GM21367 (cell line): ENCODE data around the gene NTPCR.
"Not testable (repeated sequence)": the region's sequence is repeated elsewhere in the genome, so short reads cannot be mapped to it uniquely, and the experiment has no call there.

Experiments used
- ATAC-seq: cut with Tn5 transposase; IDR thresholded peaks from one replicate; pipeline ENCODE4 v1.9.1; 2021; ENCODE audit not compliant: unreplicated experiment

The NTPCR gene, protein sequence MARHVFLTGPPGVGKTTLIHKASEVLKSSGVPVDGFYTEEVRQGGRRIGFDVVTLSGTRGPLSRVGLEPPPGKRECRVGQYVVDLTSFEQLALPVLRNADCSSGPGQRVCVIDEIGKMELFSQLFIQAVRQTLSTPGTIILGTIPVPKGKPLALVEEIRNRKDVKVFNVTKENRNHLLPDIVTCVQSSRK

DNA sequence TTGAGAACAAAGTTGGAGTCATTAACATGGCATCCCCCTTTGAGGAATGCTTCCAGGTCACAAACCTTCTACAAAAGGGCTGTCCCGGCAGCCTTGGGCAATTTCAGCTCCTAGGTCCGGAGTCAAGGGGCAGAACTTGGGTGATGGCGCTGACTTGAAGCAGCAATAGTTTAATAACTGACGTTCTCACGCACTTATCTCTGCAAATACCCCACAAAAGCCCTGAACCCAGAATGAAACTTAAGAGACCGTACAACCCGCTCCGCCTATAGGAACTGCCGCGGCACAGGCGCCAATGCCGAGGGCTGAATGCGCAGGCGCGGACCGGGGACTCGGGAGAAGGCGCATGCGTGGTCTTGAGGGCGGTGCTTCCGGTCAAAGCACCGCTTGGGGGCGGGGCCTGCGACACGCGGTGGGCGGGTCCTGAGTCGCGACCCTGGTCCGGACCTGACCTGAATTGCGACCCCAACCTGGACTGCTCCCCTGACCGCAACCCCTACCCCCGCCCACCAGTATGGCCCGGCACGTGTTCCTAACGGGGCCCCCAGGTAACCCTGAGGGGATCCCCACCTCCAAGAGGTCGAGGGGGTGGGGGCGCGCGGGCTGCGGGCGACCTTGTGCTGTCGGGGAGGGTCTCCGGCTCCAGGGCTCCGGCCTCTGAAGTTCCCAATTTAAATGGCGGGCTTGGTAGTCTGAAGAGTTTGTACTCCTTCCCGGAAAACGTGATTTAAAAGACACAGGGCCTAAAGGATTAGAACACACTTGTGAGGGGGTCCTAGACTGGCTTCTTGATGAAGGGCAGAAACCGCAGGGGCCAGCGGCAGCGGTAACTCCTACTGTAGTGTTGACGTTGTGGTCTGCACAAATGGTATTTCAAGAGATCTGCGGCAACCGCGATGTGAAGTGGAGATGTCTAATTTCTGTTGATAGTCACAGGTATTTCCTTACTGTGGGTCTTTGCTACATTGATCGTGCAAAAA, at the start of gene NTPCR:
Gene NTPCR (plus strand): TSS at position 415 of the 980 bp plus-strand sequence. CDS start 100 bp downstream, at position 515.
- ATAC-seq, result peak; percentile 79

DNA sequence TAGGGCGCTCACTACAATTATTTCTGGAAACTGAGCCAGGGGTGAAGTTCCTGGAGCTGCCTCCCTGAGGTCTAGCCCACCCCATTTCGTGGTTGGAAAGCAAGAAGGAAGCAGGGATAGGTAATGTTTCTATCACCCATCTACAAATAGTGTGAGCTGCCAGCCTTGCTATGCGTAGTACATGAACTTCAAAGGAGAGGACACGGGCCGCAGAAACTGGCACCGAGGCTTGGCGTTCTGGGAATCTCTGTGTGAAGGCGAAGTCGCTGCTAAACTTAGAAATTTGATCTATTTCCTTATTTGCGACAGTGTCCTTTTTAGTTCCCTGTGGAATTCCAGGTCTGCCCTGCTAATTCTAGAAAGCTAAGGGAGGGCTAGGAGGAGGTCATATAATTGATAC, 49.6 kb upstream of the NTPCR start:
- ATAC-seq, result no peak

DNA sequence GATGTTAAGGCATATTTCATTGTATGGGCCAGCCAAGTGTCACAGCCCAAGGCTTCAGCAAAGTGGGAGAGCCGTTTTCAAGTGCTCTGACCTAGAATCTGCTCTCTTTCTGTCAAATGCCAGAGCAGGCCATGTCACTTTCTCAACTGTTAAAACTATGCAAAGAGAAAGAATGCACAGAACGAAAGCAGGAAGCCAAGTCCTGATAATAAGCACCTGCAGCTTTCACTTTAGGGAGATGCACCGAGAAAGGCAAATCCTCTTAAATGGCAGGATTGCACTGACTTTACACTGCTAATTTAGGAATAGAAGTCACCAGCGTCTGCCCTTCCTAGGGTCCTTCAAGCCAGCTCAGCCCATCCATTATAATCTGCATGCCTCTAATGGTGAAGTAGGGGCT, 49.2 kb upstream of the NTPCR start:
- ATAC-seq, result no peak

DNA sequence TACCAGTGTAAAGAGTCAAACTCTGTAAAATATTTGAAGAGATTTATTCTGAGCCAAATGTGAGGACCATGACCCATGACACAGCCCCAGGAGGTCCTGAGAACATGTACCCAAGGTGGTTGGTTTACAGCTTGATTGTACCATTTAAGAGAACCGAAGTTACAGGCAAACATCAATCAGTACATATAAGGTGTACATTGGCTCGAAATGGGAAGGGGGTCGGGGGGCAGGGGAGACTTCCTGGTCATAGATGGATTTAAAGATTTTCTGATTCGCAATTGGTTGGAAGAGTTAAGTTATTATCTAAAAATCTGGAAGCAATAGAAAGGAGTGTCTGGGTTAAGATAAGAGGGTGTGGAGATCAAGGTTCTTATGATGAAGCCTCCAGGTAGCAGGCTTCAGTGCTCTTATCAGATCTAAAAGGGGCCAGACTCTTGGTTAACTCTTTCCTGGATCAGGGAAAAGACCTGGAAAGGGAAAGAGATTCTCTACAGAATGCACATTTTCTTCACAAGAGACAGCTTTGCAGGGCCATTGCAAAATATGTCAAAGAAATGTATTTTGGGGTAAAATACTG, 47.5 kb upstream of the NTPCR start:
- no peak for ATAC-seq

DNA sequence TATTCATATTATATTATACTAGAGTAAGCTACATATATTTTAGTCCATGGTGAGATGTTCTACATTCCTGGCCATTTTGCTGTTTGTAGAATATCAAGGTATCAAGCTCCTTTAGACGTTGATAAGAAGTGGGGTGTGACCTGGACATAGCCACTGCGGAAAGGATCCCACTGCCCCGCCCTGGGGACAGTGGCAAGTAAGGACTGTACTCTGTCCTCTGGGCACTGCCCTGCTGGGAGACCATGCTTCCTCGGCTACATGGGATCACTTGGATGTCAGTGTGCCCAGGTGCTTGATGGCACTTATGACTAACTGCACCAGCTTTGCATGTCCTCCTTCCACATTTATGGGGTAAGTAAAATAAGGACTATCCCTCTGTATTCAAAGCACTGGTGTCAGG, 46.3 kb upstream of the NTPCR start:
- ATAC-seq, result no peak

DNA sequence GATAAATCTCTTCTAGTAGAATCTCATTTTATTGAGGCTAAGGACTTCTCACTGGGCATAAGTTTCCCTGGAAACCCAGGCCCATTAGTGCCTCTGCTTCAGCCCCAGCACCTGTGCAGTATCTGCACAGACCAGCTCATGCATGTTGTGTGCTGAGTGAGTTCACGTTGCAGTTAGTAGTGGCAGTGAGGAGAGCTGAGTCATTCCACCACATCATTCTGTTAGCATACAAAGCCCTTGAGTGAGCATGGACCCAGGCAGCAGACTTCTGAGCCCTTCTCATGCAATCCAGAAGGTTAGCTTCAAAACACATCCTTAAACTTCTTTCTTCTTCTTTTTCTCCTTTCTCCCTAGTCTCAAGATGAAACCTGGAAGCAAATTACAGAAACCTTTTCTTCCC, 45.8 kb upstream of the NTPCR start:
- no peak for ATAC-seq

DNA sequence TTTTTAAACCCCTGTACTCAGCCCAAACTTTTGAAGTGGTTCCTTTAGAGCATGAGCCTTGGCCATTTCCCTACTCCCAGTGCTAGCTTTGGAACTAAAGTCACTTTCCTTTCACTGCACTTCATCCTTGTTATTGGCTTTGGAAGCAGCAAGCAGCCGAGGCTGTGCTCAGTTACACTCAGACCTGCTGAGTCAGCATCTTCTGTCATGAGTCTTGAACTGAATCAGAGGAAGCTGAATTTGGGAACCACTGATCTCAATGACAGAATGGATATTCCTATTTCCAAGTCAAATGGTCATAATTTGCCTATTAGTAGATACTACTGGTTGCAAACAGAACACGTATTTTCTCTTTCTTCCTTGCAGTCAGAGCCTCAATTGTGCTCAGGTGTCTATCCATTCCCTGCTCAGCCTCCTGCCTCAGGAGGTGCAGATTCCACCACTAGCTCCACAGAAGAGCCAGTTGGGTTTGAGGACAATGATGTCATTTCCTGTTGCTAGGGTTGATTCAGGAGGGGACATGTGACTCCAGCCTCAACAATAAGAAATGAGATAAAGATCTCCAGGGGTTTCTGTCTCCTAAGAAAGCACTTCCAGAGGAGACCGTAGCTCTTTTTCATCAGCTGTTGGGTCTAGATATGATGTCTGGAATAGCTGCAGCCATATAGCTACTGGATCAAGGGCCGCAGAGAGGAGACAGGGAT, 44.9 kb upstream of the NTPCR start:
- no peak for ATAC-seq

DNA sequence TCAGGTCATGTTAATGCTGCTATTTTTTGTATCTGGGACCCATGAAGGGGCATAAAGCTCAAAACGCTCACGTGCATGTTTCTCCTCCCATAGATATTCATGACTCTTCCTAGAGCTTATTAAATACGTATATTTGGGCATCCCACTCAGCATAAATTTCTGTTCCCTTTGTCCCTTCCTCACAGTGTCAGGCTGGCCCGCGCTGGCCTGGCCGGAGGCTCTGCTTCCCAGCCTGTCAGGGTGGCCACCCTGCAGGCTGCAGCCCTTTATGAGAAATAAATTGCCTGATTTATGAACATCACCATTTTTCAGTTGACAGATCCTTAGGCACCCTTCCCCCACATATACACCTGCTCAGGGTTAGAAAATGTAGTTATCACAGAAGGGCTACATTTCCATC, 44.0 kb upstream of the NTPCR start:
- ATAC-seq, result no peak

DNA sequence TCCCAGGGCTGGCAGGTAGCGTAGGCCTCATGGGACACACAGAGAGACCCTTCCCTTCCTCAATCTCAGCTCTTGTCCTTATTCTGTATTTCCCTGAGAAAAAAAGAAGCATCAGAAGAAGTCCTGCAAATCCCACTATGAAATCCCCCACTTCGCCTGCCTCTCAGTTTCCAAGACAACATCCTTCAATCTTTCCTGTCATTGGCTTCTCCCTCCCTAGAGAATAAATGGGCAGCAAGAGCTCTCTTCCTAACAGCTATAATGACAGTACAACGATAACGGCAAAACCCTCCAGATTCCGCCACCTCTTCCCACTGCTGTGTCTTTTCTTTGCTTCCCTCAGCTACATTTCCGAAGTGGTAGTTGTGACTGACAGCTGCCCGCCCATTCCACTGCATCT, 41.6 kb upstream of the NTPCR start:
- no peak for ATAC-seq

DNA sequence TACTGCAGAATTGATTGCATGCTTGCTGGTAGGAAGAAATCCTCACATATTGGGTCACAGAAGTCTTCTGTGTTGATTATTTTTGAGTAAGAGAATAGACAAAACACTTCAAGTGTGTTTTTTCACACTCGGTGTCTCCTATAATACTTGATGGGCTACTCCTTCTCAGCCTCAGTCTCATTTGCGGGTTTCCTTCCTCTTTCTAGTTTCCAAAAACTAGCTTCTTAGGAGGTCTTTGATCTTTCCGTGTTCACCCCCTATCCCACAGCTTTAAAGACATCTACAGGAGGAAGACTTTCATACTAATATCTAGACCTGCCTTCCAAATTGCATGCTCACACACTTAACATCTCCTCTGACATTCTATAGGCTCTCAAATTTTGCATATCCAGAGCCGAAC, 40.7 kb upstream of the NTPCR start:
- ATAC-seq, result no peak

DNA sequence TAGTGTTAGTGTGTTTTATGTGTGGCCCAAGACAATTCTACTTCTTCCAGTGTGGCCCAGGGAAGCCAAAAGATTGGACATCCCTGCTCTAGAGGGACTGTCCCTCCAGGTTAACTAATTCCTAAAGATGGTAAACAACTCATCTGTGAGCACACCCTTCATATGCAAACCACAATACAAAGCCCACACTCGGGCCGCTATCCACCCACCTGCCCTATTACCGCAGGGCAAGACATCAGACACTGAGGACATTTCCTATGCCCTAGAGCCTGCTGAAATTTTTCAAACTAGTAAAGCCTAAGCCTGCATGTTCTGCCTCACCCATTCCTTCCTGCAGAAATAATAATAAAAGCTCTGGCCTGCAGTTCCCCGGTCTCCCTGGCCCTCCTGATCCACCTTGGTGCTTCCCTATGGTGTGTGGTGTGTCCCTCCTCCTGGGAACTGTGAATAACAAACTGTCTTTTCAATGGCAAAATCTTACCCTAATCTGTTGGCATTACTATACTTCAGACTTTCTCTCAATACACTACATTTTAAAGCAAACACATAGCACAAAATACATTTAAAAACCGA, 39.3 kb upstream of the NTPCR start:
- ATAC-seq, result no peak

DNA sequence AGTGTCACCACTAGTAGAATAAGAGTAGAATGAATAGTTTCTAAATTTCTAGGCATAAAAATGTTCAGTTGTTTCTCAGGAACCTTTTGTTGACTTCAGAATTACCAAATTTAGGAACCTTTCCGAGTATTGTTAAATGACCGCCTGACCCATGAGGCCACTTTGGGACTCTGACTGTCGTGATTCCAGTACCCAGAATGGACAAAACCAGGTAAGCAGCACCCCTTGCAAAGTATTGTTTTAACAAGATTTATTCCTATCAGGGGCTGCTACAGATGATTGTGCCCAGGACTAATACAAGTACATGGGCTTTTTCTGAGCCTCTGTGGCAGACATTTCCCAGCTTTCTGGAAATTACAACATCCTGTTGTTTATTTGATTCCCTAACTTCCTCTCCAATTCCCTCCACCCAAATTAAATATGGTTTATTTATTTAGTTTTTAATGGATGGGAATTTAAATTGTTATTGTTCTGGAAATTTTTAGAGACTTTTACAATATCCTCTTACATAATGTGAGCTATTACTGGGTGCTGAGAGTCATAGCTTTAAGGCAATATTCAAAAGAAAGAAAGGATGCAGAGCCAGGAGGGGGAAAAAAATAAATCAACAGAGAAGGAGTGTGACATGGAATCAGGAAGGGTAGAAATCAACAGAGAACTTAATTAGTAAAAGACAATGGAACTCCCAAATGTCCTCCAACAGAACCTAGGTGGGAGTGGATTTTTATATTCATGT, 37.4 kb upstream of the NTPCR start:
- no peak for ATAC-seq

DNA sequence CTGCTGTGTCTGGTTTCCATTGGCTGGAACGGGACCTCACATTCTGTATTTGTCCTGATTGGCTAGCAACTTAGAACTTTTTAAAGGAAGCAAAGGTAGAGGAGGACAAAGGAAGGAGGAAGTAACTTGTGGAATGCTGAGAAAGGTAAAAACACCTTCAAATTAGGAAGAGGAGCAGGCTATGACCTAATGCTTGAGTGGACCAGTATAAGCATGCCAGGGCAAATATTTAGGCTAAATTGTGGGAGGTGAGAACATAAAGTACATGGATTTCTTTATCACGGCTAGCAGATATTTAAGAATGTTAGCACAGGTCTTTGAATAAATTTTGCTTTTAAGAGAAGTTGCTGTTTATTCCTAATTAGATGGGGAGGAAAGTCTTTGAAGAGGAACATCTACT, 36.1 kb upstream of the NTPCR start:
- not testable (repeated sequence) for ATAC-seq

DNA sequence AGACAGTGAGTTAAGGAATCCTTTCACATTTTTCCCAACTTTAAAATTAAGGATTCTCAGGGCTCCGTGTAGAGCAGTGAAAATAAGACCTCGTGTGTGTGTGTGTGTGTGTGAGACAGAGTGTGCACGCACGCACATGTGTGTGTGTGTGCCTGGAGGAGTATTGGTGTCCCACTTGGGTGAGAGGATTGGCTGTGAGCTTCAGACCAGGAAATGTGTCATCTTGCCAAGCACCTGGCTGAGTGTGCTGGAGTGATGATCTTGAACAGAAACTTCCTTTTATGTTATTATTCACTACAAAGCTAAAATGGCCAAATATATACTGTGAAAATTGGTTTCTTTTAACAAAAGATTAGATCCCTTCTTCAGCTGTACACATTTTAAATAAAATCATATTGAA, 35.2 kb upstream of the NTPCR start:
- ATAC-seq, result no peak

DNA sequence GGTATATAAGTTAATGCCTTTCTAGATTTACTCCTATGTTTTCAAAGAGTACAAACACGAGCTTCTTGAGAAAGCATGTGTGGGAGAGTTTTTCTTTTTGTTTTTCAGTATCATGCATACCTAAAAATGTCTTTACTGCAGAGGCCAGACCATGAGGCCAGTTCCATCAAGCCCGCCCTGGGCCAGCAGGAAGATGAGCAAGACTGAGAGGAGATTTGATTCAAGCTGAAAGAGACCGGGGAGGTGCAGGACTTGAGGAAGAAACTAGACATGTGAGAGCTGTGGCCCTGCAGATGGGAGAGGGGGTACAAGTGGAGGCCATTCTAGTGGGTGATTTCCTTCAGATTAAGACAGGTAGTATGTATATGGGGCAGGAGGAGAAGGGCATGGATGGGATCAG, 33.4 kb upstream of the NTPCR start:
- no peak for ATAC-seq

DNA sequence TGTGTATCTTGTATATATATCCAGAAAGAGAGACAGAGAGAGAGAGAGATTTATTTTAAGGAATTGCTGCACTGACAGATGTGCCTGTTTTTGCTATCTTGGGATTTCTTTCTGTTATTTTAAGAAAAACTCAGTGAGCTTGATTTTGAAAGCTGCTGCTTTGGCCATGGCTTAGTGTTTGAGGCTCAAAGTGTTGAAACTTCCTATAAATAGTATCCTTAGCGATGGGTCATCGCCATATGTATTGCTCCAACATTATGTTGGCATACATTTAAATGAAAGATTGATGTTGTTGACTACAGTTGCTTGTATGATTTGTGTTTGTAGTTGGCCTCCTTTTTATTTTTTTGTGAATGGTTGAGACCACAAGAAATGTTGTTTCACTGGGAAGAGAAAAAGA, 29.0 kb upstream of the NTPCR start:
- ATAC-seq, result no peak

DNA sequence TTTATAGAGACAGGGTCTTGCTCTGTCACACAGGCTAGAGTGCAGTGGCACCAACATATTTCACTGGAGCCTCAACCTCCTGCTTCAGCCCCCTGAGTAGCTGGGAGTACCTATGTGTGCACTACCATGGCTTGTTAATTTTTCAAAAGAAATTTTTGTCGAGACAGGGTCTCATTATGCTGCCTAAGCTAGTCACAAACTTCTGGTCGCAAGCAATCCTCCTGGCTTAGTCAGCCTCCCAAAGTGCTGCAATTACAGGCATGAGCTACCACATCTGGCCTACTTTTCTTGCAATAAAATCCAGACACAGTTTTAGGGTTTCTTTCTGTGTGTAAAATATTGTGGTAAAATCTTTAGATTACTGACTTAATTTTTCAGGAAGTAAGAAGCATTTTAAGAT, 27.9 kb upstream of the NTPCR start:
- ATAC-seq, result no peak

DNA sequence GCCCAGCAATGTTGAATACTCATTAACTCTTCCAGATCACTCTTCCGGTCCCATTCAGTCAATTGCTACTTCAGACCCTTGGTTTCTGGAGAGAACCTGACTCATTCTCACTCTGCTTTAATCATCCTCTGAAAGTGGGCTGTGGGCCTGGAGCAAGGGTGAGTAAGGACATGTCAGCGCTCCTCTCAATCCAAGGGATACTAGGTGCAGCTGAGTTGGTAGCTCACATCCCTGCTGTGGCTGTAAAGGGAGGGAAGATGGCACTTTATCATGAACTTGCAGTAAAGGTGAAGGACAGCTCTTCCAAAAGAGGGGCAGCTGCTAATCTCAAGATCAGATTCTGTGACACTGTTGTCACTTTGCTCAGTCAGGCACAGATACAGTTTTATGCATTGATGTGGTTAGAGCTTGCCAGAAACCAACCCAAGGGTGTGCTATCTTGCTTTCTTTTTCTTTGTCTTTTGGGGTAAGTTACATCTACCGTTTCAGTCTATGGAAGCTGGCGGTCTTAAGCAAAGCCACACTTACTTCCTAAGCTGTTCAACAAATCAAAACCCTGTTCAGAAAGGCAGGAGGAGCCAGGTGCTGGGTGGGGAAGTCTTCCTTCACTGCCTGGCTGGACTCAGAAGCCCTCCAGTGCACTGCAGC, 26.5 kb upstream of the NTPCR start:
- ATAC-seq, result no peak

DNA sequence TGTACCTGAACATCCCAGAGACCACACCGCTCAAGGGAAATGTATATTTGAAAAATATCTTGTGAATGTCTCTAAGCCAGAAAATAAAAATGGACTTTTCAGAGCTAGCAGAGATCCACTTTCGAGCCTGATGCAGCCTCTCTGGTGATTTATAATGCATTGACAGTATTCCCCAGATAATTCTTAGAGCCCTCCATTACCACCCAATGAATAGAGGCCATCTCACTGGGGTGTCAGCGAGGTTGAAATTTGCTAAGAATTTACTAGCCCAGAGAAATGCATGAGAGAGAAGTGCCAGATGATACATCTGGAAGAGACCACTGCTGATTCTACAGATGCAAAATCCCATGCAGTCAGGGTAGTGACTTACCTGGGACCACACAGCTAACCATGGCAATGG, 25.5 kb upstream of the NTPCR start:
- no peak for ATAC-seq
